ENCODE measurements around the gene KIF26B.
"Not testable (repeated sequence)": the region's sequence is repeated elsewhere in the genome, so short reads cannot be mapped to it uniquely, and the experiment has no call there.

Gene KIF26B

GRCh38 chr1:245652660-245653427, 498.1 kb downstream of the KIF26B start:
- DNase-seq (ENCODE audit: low spot score): peak; percentile 55

GRCh38 chr1:245654460-245655050, 499.8 kb downstream of the KIF26B start:
- no peak for DNase-seq (ENCODE audit: low spot score)

- no peak for DNase-seq (ENCODE audit: low spot score)
These were observed 501.5 kb downstream of the KIF26B start for GRCh38 chr1:245656189-245656717.

DNA sequence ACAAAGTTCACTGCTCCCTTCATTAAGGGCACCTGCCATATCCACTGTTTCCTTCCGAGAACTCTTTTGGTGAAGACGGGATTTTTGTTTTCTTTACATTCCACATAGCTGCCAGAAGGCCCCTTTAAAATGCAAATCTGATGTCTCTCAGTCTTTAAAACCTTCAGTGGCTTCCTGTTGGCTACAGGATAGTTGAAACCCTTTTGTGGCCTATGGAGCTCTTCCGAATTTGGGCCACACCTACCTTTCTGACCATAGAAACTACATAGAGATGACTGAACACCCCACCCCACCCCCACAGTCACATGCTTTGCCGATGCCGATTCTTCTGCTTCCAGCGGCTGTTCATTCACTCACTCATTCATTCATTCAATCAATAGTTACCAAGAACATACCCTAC, 502.6 kb downstream of the KIF26B start:
- DNase-seq (ENCODE audit: low spot score): no peak

DNA sequence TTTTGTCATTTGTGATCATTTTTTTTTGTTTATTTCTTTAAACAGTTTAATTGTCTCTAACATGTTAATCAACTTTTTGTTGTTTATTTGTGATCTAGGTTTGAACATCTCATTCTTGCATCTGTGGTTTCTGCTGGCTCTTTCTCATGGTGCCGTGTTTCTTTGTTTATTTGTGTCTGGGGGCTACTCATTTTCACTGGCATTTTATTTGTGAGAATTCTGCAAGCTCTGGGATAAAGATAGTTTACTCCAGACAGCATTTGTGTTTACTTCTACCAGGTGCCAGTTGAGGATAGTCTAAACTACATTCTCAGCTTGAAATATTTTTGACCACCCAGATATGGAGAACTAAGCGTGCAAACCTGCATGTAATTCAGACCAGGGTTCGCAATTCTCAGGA, 508.6 kb downstream of the KIF26B start:
- DNase-seq (ENCODE audit: low spot score): no peak

- DNase-seq (ENCODE audit: low spot score): no peak
These were observed 509.1 kb downstream of the KIF26B start for GRCh38 chr1:245663841-245664240.

GRCh38 chr1:245666412-245666811, 511.6 kb downstream of the KIF26B start:
- no peak for DNase-seq (ENCODE audit: low spot score)

- DNase-seq (ENCODE audit: low spot score): no peak
These were observed 516.6 kb downstream of the KIF26B start for GRCh38 chr1:245671349-245671748.

DNA sequence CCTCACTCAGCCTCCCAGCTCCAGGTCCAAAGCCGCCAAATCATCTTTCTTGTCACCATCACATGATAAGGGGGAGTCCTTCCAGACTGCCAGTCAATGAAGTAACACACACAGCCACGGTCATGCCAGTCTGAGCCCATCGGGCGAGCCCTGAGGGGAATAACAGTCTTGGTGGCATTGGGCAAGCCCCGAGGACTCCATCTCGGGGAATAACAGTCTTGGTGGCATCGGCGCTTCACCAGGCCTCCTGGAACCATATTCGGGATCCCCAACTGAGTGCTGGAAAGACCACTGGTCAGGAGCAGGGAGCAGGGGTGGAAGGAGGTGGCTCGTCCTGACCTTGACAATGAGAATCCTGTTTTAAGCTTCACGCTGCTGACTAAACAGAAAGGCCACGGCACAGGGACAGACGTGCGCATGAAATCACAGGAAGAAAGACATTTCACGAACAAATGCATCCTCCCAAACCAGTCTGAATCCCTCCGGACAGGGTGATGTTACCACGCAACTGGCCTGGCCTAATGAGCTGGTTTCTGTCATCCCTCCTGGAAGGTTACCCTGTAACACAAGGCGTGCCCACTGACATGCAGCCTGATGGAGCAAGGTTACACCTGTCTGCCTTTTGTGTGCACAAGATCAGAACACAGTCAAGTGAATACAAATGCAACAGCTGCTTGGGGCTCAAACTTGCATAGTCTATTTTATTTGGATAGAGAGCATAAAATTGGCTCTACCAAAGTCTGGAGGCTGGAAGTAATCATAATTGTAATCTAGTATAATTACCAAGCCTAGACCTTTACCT, 517.4 kb downstream of the KIF26B start:
- no peak for DNase-seq (ENCODE audit: low spot score)

DNA sequence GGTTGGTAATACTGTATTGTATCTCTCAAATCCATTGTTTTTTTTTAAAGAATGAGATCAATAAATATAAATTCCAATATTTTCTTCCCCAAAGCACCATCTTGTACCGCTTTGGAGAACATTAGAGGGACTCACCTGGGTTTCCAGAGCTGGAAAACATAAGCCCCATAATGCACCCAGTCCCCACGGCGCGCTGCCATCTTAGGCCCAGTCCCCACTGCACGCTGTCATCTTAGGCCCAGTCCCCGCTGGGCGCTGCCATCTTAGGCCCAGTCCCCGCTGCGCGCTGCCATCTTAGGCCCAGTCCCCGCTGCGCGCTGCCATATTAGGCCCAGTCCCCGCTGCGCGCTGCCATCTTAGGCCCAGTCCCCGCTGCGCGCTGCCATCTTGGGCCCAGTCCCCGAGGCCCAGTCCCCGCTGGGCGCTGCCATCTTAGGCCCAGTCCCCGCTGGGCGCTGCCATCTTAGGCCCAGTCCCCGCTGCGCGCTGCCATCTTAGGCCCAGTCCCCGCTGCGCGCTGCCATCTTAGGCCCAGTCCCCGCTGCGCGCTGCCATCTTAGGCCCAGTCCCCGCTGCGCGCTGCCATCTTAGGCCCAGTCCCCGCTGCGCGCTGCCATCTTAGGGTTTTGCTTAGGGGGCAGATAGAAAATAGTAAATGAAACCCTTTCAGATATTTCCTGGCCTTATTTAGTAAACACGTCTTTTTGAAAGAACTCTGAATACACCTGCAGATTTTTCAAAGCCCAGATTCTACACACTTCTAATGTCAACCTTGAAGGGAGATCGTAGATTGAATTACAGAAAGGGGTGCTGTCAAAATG, 518.3 kb downstream of the KIF26B start:
- not testable (repeated sequence) for DNase-seq (ENCODE audit: low spot score)

- no peak for DNase-seq (ENCODE audit: low spot score)
These were observed 519.2 kb downstream of the KIF26B start for GRCh38 chr1:245673881-245674414.

- no peak for DNase-seq (ENCODE audit: low spot score)
These were observed 522.9 kb downstream of the KIF26B start for GRCh38 chr1:245677461-245678240.

DNA sequence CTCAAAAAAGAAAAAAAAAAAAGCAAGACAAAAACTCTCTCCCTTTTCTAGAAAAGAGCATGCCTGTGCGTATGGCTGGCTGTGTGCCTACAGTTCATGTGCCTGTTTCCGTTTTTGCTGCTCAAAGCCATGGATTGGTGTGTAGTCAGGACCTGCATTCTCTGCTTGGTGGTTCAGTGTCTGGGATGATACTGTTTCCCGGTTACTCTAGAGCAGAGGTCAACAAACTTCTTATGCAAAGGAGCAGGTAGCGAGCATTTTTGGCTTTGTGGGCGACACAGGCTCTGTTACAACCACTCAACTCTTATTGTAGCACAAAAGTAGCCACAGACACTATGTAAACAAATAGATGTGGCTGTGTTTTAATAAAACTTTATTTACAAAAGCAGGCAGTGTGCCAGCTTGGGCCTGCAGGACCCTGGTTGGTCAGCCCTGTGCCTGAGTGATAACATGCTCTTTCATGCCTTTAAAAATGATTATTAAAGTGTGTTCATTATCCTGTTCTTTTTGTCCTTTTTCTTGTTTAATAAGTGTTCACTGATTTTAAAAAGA, 524.2 kb downstream of the KIF26B start:
- DNase-seq (ENCODE audit: low spot score): no peak

- DNase-seq (ENCODE audit: low spot score): peak; percentile 45
These were observed 525.3 kb downstream of the KIF26B start for GRCh38 chr1:245679821-245680780.

DNA sequence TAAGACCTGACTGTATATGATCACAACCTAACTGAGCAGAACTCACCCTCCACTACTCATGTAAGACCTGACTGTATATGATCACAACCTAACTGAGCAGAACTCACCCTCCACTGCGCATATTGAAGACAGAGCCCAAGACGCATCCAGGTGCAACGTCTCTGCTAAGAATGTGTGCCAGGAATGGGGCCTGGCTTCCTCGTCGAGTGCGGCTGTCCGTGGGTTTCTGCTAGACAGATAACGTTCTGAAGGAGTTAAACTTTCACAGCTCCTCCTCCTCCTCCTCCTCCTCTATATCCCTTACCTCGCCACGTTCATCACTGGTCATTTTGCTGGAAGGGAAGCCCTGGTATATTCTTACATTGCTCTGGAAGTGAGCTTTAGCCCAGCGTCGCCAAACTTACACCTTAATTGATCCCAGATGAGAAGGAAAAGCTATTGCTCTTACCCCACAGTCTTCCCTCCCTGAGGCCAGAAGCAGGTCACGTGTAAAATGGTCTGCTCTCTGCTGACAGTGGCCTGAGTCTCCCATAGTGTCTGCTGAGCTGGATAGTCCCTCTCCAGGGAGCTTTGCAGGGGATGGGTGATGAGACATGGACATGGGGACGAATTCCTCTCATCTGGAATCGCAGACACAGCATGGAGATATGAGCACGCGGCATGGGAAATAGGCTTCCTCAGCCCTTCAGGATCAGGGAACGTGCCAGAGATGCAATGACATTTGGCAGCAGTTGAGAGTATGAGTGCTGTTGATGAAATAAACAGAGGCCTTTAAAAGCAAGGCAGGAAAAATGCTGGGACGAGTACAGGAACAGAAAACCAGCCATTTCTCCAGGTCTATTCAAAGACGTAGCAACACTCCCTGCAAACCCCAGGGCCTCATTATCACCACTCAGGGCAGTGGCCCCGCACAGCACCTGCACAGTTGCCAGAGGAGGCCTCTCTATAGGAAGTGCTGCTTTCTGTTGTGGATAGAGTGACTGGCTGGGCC, 528.1 kb downstream of the KIF26B start:
- DNase-seq (ENCODE audit: low spot score): no peak

DNA sequence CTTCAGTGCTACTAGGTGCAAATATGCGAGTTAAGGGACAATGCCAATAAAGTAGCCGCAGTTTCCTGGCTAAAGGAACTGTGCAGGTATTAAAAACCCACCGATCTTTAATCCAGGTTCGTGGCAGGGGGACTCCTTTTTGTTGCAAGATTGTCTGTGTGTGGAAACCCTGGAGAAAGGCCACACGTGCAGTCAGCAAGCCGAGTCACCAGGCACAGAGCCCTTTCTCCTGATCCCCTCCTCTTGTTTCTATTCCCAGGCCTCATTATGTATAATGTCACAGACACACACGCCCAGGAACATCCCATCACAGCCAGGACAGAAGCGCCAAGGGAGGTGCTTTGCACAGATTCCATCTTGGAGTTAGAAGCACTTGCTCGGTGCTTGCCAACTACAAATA, 528.9 kb downstream of the KIF26B start:
- no peak for DNase-seq (ENCODE audit: low spot score)

DNA sequence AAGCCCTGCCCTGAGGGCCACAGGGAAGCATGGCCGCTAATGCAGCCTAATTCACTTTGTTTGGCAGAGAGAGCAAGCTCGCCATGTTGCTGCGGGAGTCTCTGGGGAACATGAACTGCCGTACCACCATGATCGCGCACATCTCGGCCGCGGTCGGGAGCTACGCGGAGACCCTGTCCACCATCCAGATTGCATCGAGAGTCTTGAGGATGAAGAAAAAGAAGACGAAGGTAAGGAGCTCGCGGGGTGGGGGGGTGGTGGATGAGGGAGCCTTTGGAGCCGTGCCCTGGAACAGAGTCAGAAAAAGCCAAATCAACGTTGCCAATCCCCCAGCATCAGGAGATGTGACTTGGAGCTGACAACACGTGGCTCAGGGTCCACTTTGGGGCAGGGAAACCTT, 529.4 kb downstream of the KIF26B start:
- no peak for DNase-seq (ENCODE audit: low spot score)

DNA sequence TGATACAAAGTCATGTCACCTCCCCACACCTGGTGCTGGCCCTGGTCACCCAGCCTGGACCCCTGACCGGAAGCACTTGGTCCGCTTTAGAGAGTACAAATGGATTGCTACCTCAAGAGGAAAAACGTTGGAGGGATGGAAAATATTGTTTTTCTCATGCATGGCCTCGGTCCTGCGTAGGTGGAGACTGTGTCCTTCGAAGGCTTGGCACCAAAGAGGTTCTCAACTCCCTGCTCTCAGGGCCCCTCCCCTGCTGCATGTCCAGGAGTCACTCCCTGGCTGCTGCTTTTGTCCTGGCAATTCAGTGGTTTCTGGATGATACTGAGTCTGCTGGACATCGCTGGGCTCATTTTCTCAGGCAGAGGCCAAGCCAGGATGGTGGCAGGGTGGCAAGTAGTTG, 529.8 kb downstream of the KIF26B start:
- no peak for DNase-seq (ENCODE audit: low spot score)

Measured in Ammon's horn (tissue), 1 donor.